CD14-positive monocyte (primary cell): ENCODE data around the gene NTN3. TPM values are rescaled to one million over a fixed set of nuclear protein-coding genes. Genes with fewer than 3 reads are reported as not detected.

ENCODE experiments used
- DNase-seq, 3 donors: peaks; one replicate each; pipeline ENCODE4 v3.0.0-alpha.2; 2011 to 2022
- H2AFZ ChIP-seq: 2 replicates; pipeline ENCODE4 v1.6.0; 2012; ENCODE audit warnings: mild to moderate bottlenecking, low read depth, low read length, inconsistent platforms; ENCODE audit not compliant: insufficient read depth, poor library complexity, severe bottlenecking
- H3K27ac ChIP-seq, 2 donors: 1 replicate in 1 of 2; 2 replicates in 1 of 2; pipeline ENCODE4 v1.5.1; 2012 to 2013; ENCODE audit warnings: low read length in 2 of 2, control low read depth in 1 of 2, inconsistent platforms in 1 of 2, low read depth in 1 of 2, mild to moderate bottlenecking in 1 of 2
- H3K27me3 ChIP-seq, 2 donors: one replicate each; pipeline versions ENCODE4 v1.6.0 to v1.6.1; 2011 to 2013; ENCODE audit warnings: low read length in 2 of 2; ENCODE audit not compliant: control insufficient read depth in 2 of 2, insufficient read depth in 2 of 2
- H3K36me3 ChIP-seq, 2 donors: replicated peaks in 1 of 2; 1 replicate in 1 of 2; 2 replicates in 1 of 2; pipeline versions ENCODE4 v1.5.1 to v1.6.1; 2012 to 2013; ENCODE audit warnings: low read length in 2 of 2, control low read depth in 1 of 2, inconsistent platforms in 1 of 2, mild to moderate bottlenecking in 1 of 2; ENCODE audit not compliant: insufficient read depth in 2 of 2, control insufficient read depth in 1 of 2
- H3K4me1 ChIP-seq, 2 donors: 1 replicate in 1 of 2; 2 replicates in 1 of 2; pipeline versions ENCODE4 v1.5.1 to v1.6.1; 2012 to 2013; ENCODE audit warnings: low read length in 2 of 2, control low read depth in 1 of 2, inconsistent platforms in 1 of 2, mild to moderate bottlenecking in 1 of 2, moderate library complexity in 1 of 2; ENCODE audit not compliant: insufficient read depth in 2 of 2, control insufficient read depth in 1 of 2
- H3K4me2 ChIP-seq: replicated peaks from 2 replicates; pipeline ENCODE3; 2012; ENCODE audit warnings: low read length, moderate library complexity, mild to moderate bottlenecking; ENCODE audit not compliant: poor library complexity, severe bottlenecking; ENCODE audit errors: extremely low read depth
- H3K4me3 ChIP-seq, 3 experiments: fragments of 200-600 bp in 1 of 3; sonication (generic) in 1 of 3; replicated peaks in 1 of 3; 1 replicate in 2 of 3; 2 replicates in 1 of 3; pipeline ENCODE4 v1.5.1; 2011 to 2013; ENCODE audit warnings: low read length in 3 of 3, mild to moderate bottlenecking in 3 of 3, control low read depth in 2 of 3, low read depth in 2 of 3, inconsistent platforms in 1 of 3, moderate library complexity in 1 of 3
- H3K79me2 ChIP-seq: 2 replicates; pipeline ENCODE4 v1.6.0; 2012; ENCODE audit warnings: mild to moderate bottlenecking, control low read depth, inconsistent platforms, low read length, moderate library complexity; ENCODE audit not compliant: insufficient read depth
- H3K9ac ChIP-seq: 2 replicates; pipeline ENCODE4 v1.6.0; 2017; ENCODE audit warnings: low read length, mild to moderate bottlenecking; ENCODE audit not compliant: insufficient read depth, poor library complexity, severe bottlenecking
- H3K9me3 ChIP-seq, 2 donors: replicated peaks in 1 of 2; 1 replicate in 1 of 2; 2 replicates in 1 of 2; pipeline versions ENCODE4 v1.5.1 to v1.6.1; 2012 to 2013; ENCODE audit warnings: low read length in 2 of 2, control low read depth in 1 of 2; ENCODE audit not compliant: control insufficient read depth in 1 of 2, insufficient read depth in 1 of 2
- H4K20me1 ChIP-seq: 2 replicates; pipeline ENCODE4 v1.6.0; 2012; ENCODE audit warnings: mild to moderate bottlenecking, low read length, control low read depth, moderate library complexity; ENCODE audit not compliant: insufficient read depth
- H3K27ac Mint-ChIP-seq, 7 donors: one replicate each; pipeline ENCODE4 v1.8.0; 2020; ENCODE audit warnings: mild to moderate bottlenecking in 7 of 7, mixed read lengths in 7 of 7, moderate library complexity in 6 of 7, inconsistent platforms in 2 of 7
- H3K27me3 Mint-ChIP-seq, 3 donors: one replicate each; pipeline ENCODE4 v1.8.0; 2021 to 2022; ENCODE audit warnings: low read depth in 3 of 3, mild to moderate bottlenecking in 3 of 3, mixed read lengths in 3 of 3, moderate library complexity in 3 of 3, inconsistent platforms in 1 of 3
- H3K36me3 Mint-ChIP-seq, 2 donors: one replicate each; pipeline ENCODE4 v1.8.0; 2020; ENCODE audit warnings: mixed read lengths in 2 of 2, inconsistent platforms in 1 of 2, mild to moderate bottlenecking in 1 of 2
- H3K4me1 Mint-ChIP-seq: one replicate; pipeline ENCODE4 v1.8.0; 2020; ENCODE audit warnings: mild to moderate bottlenecking, mixed read lengths
- H3K4me3 Mint-ChIP-seq, 2 donors: one replicate each; pipeline ENCODE4 v1.8.0; 2020; ENCODE audit warnings: mild to moderate bottlenecking in 2 of 2, mixed read lengths in 2 of 2, moderate library complexity in 1 of 2
- H3K9me3 Mint-ChIP-seq, 7 donors: one replicate each; pipeline ENCODE4 v1.8.0; 2020 to 2022; ENCODE audit warnings: mixed read lengths in 7 of 7, mild to moderate bottlenecking in 6 of 7, moderate library complexity in 6 of 7, inconsistent platforms in 2 of 7
- CTCF ChIP-seq: fragments of 200-600 bp; IDR thresholded peaks from one replicate; pipeline ENCODE4 v1.8.0; 2022; ENCODE audit warnings: antibody characterized with exemption, mild to moderate bottlenecking
- WGBS: methylation state at CpG from one replicate; pipeline ENCODE4 v1.1.5; 2013; ENCODE audit warnings: missing lambda C conversion rate; ENCODE audit not compliant: insufficient coverage; 5-methylcytosine and 5-hydroxymethylcytosine counted together
- intact Hi-C, 2 donors: fragments of 100-400 bp; cut with micrococcal nuclease; formaldehyde crosslinking; loops; one replicate each; pipeline versions ENCODE4 v1.15.0 to v1.15.1; 2023
- polyA plus RNA-seq, 3 donors: library from polyadenylated mRNA; depleted of rRNA in 1 of 3; unstranded in 2 of 3; stranded (reverse) in 1 of 3; fragments of 300-500 nt in 2 of 3; fragments of >200 nt in 1 of 3; fragmentation: Illumina TruSeq in 2 of 3; gene quantifications; 1 replicate in 2 of 3; 2 replicates in 1 of 3; pipeline ENCODE4 v1.2.3, GENCODE V29; 2012 to 2021

Gene NTN3
- polyA plus RNA-seq, 3 donors = not detected

- no peak overlapping the region for H2AFZ ChIP-seq
- H3K27ac ChIP-seq = peak overlapping the region; percentile 13 to 51
- TF ChIP-seq CTCF = no peak
- H3K9me3 ChIP-seq = no peaks in the 10 kb centered on the region
- Mint-ChIP-seq H3K4me3 (peak overlapping the region in 1 of 2 donors; percentile 74), H3K36me3 (peaks cover 12 to 27% of the 10 kb centered on the region in 2 donors), H3K27me3 (no peaks in the 10 kb centered on the region), H3K4me1 (peaks cover 31% of the 10 kb centered on the region), H3K27ac (peak overlapping the region; percentile 31 to 68 (median 58)), H3K9me3 (no peaks in the 10 kb centered on the region)
- 82% methylated on average over 12 of the region's 18 CpGs for WGBS
- peaks cover 5% of the 10 kb centered on the region for H4K20me1 ChIP-seq
- H3K9ac ChIP-seq = no peak overlapping the region
- peaks cover 9 to 18% of the 10 kb centered on the region in 2 donors for H3K36me3 ChIP-seq
- H3K4me3 ChIP-seq = peak overlapping the region in 1 of 3 experiments; percentile 56
- H3K27me3 ChIP-seq = no peaks in the 10 kb centered on the region
- peaks cover 7% of the 10 kb centered on the region for H3K79me2 ChIP-seq
- intact Hi-C loops = loop anchor here (5.0 to 10.0 kb wide), 6 partner anchors 35 to 347 kb away; partner anchors contain the start of genes ABCA3 (in 1 of the 2), CCNF (in 1 of the 2) and TRAF7 (in 1 of the 2)
- H3K4me2 ChIP-seq = peak overlapping the region; percentile 67
- no peak for DNase-seq
- H3K4me1 ChIP-seq = peaks cover 42 to 46% of the 10 kb centered on the region in 2 donors
These were observed 31.1 kb downstream of the NTN3 start for GRCh38 chr16:2501946-2502895.

DNA sequence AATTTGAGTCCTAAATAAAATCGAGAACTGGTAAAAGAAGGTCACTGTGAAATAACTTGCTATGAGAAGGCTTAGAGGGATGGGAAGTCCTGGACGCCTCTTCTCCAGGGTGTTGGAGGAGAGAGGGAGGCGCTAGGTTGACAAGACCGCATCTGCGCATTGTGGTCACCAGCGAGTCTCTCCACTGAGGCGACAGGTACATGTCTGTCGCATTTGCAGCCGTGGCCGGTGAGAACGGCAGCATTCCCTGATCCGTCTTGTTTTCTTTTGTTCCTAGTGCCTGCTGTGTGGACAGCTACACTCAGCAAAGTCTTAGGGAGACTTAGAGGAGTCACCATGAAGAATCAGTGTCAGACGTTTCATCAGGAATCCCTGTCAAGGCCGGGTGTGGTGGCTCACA lies 34.6 kb downstream of the NTN3 start:
- Mint-ChIP-seq H3K4me3 (no peak overlapping the region), H3K27me3 (peaks cover 0 to 1% (median 0%) of the 10 kb centered on the region in 3 donors), H3K9me3 (peaks cover 0 to 3% (median 0%) of the 10 kb centered on the region in 7 donors), H3K27ac (peak overlapping the region in 5 of 7 donors; percentile 16 to 89 (median 61)), H3K4me1 (peaks cover 64% of the 10 kb centered on the region), H3K36me3 (peaks cover 0 to 2% of the 10 kb centered on the region in 2 donors)
- Histone ChIP-seq H3K27me3 (no peaks in the 10 kb centered on the region), H4K20me1 (peaks cover 5% of the 10 kb centered on the region), H3K4me3 (no peak overlapping the region), H3K27ac (peak overlapping the region; percentile 3 to 35), H3K4me2 (no peak overlapping the region), H3K4me1 (peaks cover 74 to 81% of the 10 kb centered on the region in 2 donors), H3K9me3 (no peaks in the 10 kb centered on the region), H3K9ac (no peak overlapping the region), H2AFZ (no peak overlapping the region), H3K36me3 (no peaks in the 10 kb centered on the region), H3K79me2 (peaks cover 24% of the 10 kb centered on the region)
- no peak for DNase-seq
- 98% methylated on average over 10 of the region's 14 CpGs for WGBS
- TF ChIP-seq CTCF = no peak
- intact Hi-C loops = loop anchor here (5.0 to 10.0 kb wide), 5 partner anchors 33 to 351 kb away; partner anchors contain the start of genes NTN3 (in 1 of the 2), RNPS1 (in 1 of the 2) and TRAF7 (in 1 of the 2)
